Endothelial cell of umbilical vein (primary cell): Measurements from ENCODE around the gene ADAP1. TPM values are rescaled to one million over a fixed set of nuclear protein-coding genes. Genes with fewer than 3 reads are reported as not detected.

Experiments used
- BruUV-seq: library from RNA; stranded (reverse); fragments of 400-500 nt; replicated peaks from 2 replicates; lab custom pipeline; 2021; lab: Mats Ljungman, UMichigan
- CTCF ChIA-PET: fragments of 300-600, 350-600 bp; sonication (Branson Sonifier 250); formaldehyde crosslinking; loops from one replicate; lab custom pipeline; 2021; ENCODE audit warnings: antibody characterized with exemption, inconsistent platforms; lab: Charles Lee
- POLR2A ChIA-PET: fragments of 300-600, 350-600 bp; sonication (Branson Sonifier 250); formaldehyde crosslinking; loops from one replicate; lab custom pipeline; 2021; ENCODE audit warnings: antibody characterized with exemption, inconsistent platforms; lab: Charles Lee
- DNase-seq: peaks from one replicate; pipeline ENCODE4 v3.0.0-alpha.2; 2011; ENCODE audit warnings: low read depth, low spot score
- FAIRE-seq: peaks from 2 replicates; lab custom pipeline; 2011; peaks lifted over from hg19 to GRCh38; lab: Jason Lieb, UNC
- H2AFZ ChIP-seq: 2 replicates; pipeline ENCODE4 v1.6.0; 2012; ENCODE audit warnings: low read depth, low read length, control low read depth, inconsistent platforms
- H3K27ac ChIP-seq: 2 replicates; pipeline ENCODE4 v1.5.1; 2011; ENCODE audit warnings: low read depth, mild to moderate bottlenecking, control low read depth, low read length, moderate library complexity; ENCODE audit not compliant: insufficient read depth
- H3K27me3 ChIP-seq, 2 experiments: 2 replicates each; pipeline versions ENCODE4 v1.6.0 to v1.6.1; 2011; ENCODE audit warnings: low read length in 2 of 2, mixed read lengths in 1 of 2; ENCODE audit not compliant: control insufficient read depth in 2 of 2, insufficient read depth in 2 of 2
- H3K36me3 ChIP-seq, 2 experiments: 2 replicates in 1 of 2; 3 replicates in 1 of 2; pipeline ENCODE4 v1.5.1; 2011; ENCODE audit warnings: low read length in 2 of 2, mild to moderate bottlenecking in 1 of 2, moderate library complexity in 1 of 2; ENCODE audit not compliant: control insufficient read depth in 2 of 2, insufficient read depth in 2 of 2; ENCODE audit errors: extremely low read depth in 1 of 2
- H3K4me1 ChIP-seq: 3 replicates; pipeline ENCODE4 v1.5.1; 2011; ENCODE audit warnings: mild to moderate bottlenecking, low read length; ENCODE audit not compliant: control insufficient read depth, insufficient read depth; ENCODE audit errors: extremely low read depth
- H3K4me2 ChIP-seq: 2 replicates; pipeline ENCODE4 v1.6.1; 2011; ENCODE audit warnings: low read length, control low read depth, mixed read lengths; ENCODE audit not compliant: insufficient read depth
- H3K4me3 ChIP-seq, 3 experiments: fragments of 200-600 bp in 1 of 3; sonication (generic), shearing (Covaris generic) in 1 of 3; replicated peaks in 1 of 3; 2 replicates each; pipeline ENCODE4 v1.5.1; 2011 to 2016; ENCODE audit warnings: control low read depth in 3 of 3, low read length in 3 of 3, mild to moderate bottlenecking in 2 of 3, inconsistent platforms in 1 of 3, low read depth in 1 of 3, moderate library complexity in 1 of 3; ENCODE audit not compliant: insufficient read depth in 1 of 3
- H3K79me2 ChIP-seq: 2 replicates; pipeline ENCODE4 v1.6.0; 2012; ENCODE audit warnings: low read length, inconsistent platforms; ENCODE audit not compliant: control insufficient read depth, insufficient read depth
- H3K9ac ChIP-seq: replicated peaks from 2 replicates; pipeline ENCODE3; 2011; ENCODE audit warnings: low read length, control low read depth; ENCODE audit not compliant: insufficient read depth; ENCODE audit errors: extremely low read depth
- H3K9me1 ChIP-seq: replicated peaks from 3 replicates; pipeline ENCODE4 v1.6.0; 2011; ENCODE audit warnings: mild to moderate bottlenecking, low read length; ENCODE audit not compliant: control insufficient read depth, insufficient read depth; ENCODE audit errors: extremely low read depth
- H3K9me3 ChIP-seq: replicated peaks from 2 replicates; pipeline ENCODE4 v1.5.1; 2012; ENCODE audit warnings: low read length, inconsistent platforms; ENCODE audit not compliant: control insufficient read depth, insufficient read depth
- H4K20me1 ChIP-seq: replicated peaks from 2 replicates; pipeline ENCODE3; 2011; ENCODE audit warnings: mild to moderate bottlenecking, low read length; ENCODE audit not compliant: control insufficient read depth, insufficient read depth; ENCODE audit errors: extremely low read depth
- CTCF ChIP-seq, 2 donors: IDR thresholded peaks; 1 replicate in 1 of 2; 2 replicates in 1 of 2; pipeline ENCODE4 v1.5.1; 2011; ENCODE audit warnings: low read length in 2 of 2, mild to moderate bottlenecking in 2 of 2, moderate library complexity in 2 of 2, control low read depth in 1 of 2, inconsistent platforms in 1 of 2, low read depth in 1 of 2; ENCODE audit not compliant: insufficient read depth in 1 of 2; ENCODE audit errors: extremely low read depth in 1 of 2
- EZH2 ChIP-seq: IDR thresholded peaks from 2 replicates; pipeline ENCODE4 v1.6.1; 2012; ENCODE audit warnings: borderline replicate concordance, low read depth, mild to moderate bottlenecking, moderate library complexity, low read length, inconsistent platforms; ENCODE audit not compliant: severe bottlenecking
- FOS ChIP-seq: IDR thresholded peaks from 2 replicates; pipeline ENCODE4 v1.6.1; 2011; ENCODE audit warnings: mild to moderate bottlenecking, low read length, moderate library complexity, borderline replicate concordance; ENCODE audit not compliant: insufficient read depth
- GATA2 ChIP-seq: IDR thresholded peaks from 2 replicates; pipeline ENCODE4 v1.7.0; 2011; ENCODE audit warnings: low read depth, mild to moderate bottlenecking, moderate library complexity, mixed read lengths, low read length; ENCODE audit not compliant: insufficient read length, insufficient read depth
- JUN ChIP-seq: IDR thresholded peaks from 2 replicates; pipeline ENCODE4 v1.6.1; 2011; ENCODE audit warnings: borderline replicate concordance, low read depth; ENCODE audit not compliant: insufficient read length, insufficient read depth
- MYC ChIP-seq: IDR thresholded peaks from one replicate; pipeline ENCODE4 v1.6.1; 2011; ENCODE audit warnings: mild to moderate bottlenecking, low read depth, low read length
- POLR2A ChIP-seq: IDR thresholded peaks from 2 replicates; pipeline ENCODE4 v1.6.1; 2012; ENCODE audit warnings: low read depth, mild to moderate bottlenecking, control low read depth, low read length
- POLR2AphosphoS5 ChIP-seq: IDR thresholded peaks from 2 replicates; pipeline ENCODE4 v1.6.1; 2012; ENCODE audit warnings: low read depth, mild to moderate bottlenecking, control low read depth, low read length, moderate library complexity; ENCODE audit not compliant: insufficient read depth
- dilution Hi-C: fragments of 300-500 bp; cut with MboI; formaldehyde crosslinking; loops from one replicate; pipeline ENCODE4 v1.15.0; 2019; ENCODE audit warnings: low sequenced_read_pairs; ENCODE audit not compliant: extremely low pct_ligation_motif_present
- intact Hi-C: fragments of 100-400 bp; cut with micrococcal nuclease; formaldehyde crosslinking; loops from one replicate; pipeline ENCODE4 v1.10.0; 2022
- polyA plus RNA-seq, 4 experiments: library from polyadenylated mRNA; depleted of rRNA in 3 of 4; stranded (reverse) in 3 of 4; unstranded in 1 of 4; fragments of >200 nt; gene quantifications; 2 replicates each; pipeline versions ENCODE4 v1.2.1 to v1.2.3, GENCODE V29; 2011 to 2012; ENCODE audit warnings: missing spikeins in 1 of 4
- total RNA-seq: library from RNA; stranded (reverse); gene quantifications from 2 replicates; pipeline ENCODE4 v1.2.3, GENCODE V29; 2021
- TF ChIP-seq, protein P1 (sequence below): IDR thresholded peaks from 2 replicates; pipeline ENCODE4 v1.6.1; 2011; ENCODE audit not compliant: insufficient read depth, insufficient read length

Gene ADAP1
- total and polyA plus RNA-seq, 2 donors (not counting 3 experiments of a cell fraction or from before 2014, with no cell fraction given): 0.49 to 0.58 TPM

- H3K4me3 ChIP-seq: no peak overlapping the region
- POLR2A ChIA-PET: no interaction called here
- DNase-seq: no peak
- no peak overlapping the region for H2AFZ ChIP-seq
- H4K20me1 ChIP-seq: no peaks in the 10 kb centered on the region
- H3K4me1 ChIP-seq: peaks cover 2% of the 10 kb centered on the region
- no peak for TF ChIP-seq FOS
- no peak for TF ChIP-seq CTCF (IDR thresholded peaks at IDR 0.05; ENCODE audit: extremely low read depth in 1 of 2, insufficient read depth in 1 of 2, low read depth in 1 of 2, low read length in 2 of 2)
- no peak for TF ChIP-seq POLR2A
- no peak for TF ChIP-seq POLR2AphosphoS5
- no peak for TF ChIP-seq EZH2
- TF ChIP-seq JUN: no peak
- TF ChIP-seq MYC: no peak
- TF ChIP-seq GATA2: no peak
- TF ChIP-seq, protein P1, sequence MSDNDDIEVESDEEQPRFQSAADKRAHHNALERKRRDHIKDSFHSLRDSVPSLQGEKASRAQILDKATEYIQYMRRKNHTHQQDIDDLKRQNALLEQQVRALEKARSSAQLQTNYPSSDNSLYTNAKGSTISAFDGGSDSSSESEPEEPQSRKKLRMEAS: no peak
- BruUV-seq: no TSS peak
- dilution Hi-C loops (no loop called here), intact Hi-C loops (no loop called here)
- H3K9me3 ChIP-seq: no peaks in the 10 kb centered on the region
- H3K27me3 ChIP-seq: no peaks in the 10 kb centered on the region
- peaks cover 7 to 27% of the 10 kb centered on the region in 2 experiments for H3K36me3 ChIP-seq
- FAIRE-seq: no peak
- H3K4me2 ChIP-seq: no peak overlapping the region
- no peaks in the 10 kb centered on the region for H3K79me2 ChIP-seq
- H3K9me1 ChIP-seq: no peaks in the 10 kb centered on the region
- CTCF ChIA-PET: no interaction called here
- no peak overlapping the region for H3K9ac ChIP-seq
- H3K27ac ChIP-seq: no peak overlapping the region
Measured at GRCh38 chr7:862157-862556, 92.3 kb downstream of the ADAP1 start.
